Large intestine (tissue), 3 donors: Measurements from ENCODE around the gene PLPP6. TPM values are rescaled to one million over a fixed set of nuclear protein-coding genes. Genes with fewer than 3 reads are reported as not detected.

Experiments used
- DNase-seq, 2 donors: peaks; one replicate each; pipeline versions ENCODE4 v3.0.0 to v3.0.0-alpha.2; 2013
- H3K27ac ChIP-seq: one replicate; pipeline ENCODE4 v1.5.1; 2013; ENCODE audit warnings: low read length
- H3K27me3 ChIP-seq: 2 replicates; pipeline ENCODE4 v1.6.1; 2013; ENCODE audit warnings: low read length; ENCODE audit not compliant: control insufficient read depth, insufficient read depth
- H3K36me3 ChIP-seq: 2 replicates; pipeline ENCODE4 v1.6.1; 2013; ENCODE audit warnings: low read length; ENCODE audit not compliant: control insufficient read depth, insufficient read depth
- H3K4me1 ChIP-seq: one replicate; pipeline ENCODE4 v1.6.1; 2013; ENCODE audit warnings: low read length; ENCODE audit not compliant: control insufficient read depth, insufficient read depth
- H3K4me3 ChIP-seq: one replicate; pipeline ENCODE4 v1.5.1; 2013; ENCODE audit warnings: low read length
- H3K9me3 ChIP-seq: one replicate; pipeline ENCODE4 v1.6.1; 2013; ENCODE audit warnings: mild to moderate bottlenecking, low read depth, low read length, moderate library complexity; ENCODE audit not compliant: control insufficient read depth
- WGBS: methylation state at CpG from one replicate; pipeline ENCODE4 v1.1.5; 2013; ENCODE audit warnings: low lambda C conversion rate; ENCODE audit not compliant: insufficient coverage; 5-methylcytosine and 5-hydroxymethylcytosine counted together
- polyA plus RNA-seq: library from polyadenylated mRNA; unstranded; fragments of 120-200 nt; gene quantifications from one replicate; pipeline ENCODE4 v1.2.1, GENCODE V29; 2013

Gene PLPP6
- polyA plus RNA-seq, 1 donor, result 17.8 TPM

DNA sequence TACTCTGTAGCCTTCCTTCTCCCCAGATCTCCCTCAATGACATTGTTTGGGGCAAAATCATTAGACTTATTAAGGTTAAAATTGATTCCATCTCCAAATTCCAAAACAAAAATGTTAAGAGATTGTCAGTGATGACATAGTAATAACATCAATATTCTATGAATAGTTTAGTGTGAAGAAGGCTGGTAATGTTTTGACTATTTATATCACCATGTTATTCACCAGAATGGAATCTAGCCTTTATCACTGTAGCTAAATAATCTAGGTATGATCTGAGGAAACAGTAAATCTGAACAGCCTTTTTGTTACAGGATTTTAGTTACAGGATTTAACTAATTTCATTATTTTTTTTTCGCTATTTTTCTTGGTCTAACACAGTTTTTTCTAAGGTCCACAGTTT is 929 bp upstream of the PLPP6 start:
- Histone ChIP-seq H3K36me3 (peaks cover under 1% of the 10 kb centered on the region), H3K27me3 (no peaks in the 10 kb centered on the region), H3K9me3 (no peaks in the 10 kb centered on the region), H3K4me3 (no peak overlapping the region), H3K4me1 (peaks cover 21% of the 10 kb centered on the region), H3K27ac (no peak overlapping the region)
- WGBS, result no CpG with 5 or more reads among the region's 1 CpG
- no peak for DNase-seq

DNA sequence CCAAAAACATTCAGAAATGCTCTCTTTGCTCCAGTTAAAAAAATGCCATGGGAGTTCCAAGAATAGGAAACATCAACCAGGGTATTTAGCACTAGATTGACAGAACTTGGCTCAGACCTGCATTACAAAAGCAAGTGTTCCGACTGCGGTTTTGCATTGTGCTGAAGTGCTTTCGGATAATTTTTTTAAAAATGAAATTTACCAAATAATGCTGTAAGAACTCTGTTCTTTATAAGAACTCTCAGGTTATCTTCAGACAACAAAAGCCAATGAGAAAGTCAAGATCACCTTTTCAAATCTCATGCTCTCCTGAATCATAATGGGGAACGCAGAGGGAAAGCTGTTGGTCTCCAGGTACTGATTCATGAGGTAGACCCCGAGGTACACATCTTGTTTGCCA is 483 bp upstream of the PLPP6 start:
- Histone ChIP-seq H3K4me1 (peaks cover 21% of the 10 kb centered on the region), H3K4me3 (peak overlapping the region; percentile 73), H3K36me3 (no peaks in the 10 kb centered on the region), H3K27me3 (no peaks in the 10 kb centered on the region), H3K9me3 (no peaks in the 10 kb centered on the region), H3K27ac (no peak overlapping the region)
- WGBS, result 48% methylated on average over 3 of the region's 5 CpGs
- DNase-seq, result no peak

DNA sequence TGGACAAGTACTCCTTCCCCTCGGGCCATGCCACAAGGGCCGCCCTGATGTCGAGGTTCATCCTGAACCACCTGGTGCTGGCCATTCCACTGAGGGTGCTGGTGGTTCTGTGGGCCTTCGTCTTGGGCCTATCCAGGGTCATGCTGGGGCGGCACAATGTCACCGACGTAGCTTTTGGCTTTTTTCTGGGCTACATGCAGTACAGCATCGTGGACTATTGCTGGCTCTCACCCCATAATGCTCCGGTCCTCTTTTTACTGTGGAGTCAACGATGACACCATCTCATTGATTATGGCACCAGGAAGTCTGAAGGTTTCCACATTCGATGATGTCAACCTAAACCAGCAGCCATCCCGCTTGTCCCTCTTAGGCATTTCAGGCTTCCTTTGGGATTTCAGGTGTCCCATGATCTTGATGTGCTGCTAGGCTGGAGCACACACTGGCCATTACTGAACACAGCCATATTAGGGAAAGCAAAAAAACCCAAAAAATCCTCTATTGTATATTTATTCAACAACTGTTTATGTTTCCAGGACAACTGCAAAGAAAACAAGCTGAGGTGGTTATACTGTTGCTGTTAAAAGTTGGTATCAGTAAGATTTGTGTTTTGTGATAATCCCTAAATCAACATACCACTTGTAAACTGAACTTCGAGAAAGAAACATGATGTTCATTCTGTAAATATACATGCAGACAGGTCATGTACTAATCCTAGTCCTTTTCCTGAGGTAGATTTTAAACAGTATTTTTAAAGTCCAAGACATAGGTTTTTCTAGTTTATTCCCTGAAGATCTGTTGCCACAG is 1.1 kb downstream of the PLPP6 start:
- no peaks in the 10 kb centered on the region for H3K9me3 ChIP-seq
- peak overlapping the region; percentile 73 for H3K4me3 ChIP-seq
- peak; percentile 31 to 77 for DNase-seq
- H3K4me1 ChIP-seq, result peaks cover 21% of the 10 kb centered on the region
- H3K36me3 ChIP-seq, result no peaks in the 10 kb centered on the region
- H3K27me3 ChIP-seq, result no peaks in the 10 kb centered on the region
- no CpG with 5 or more reads among the region's 13 CpGs for WGBS
- H3K27ac ChIP-seq, result peak overlapping the region; percentile 82

DNA sequence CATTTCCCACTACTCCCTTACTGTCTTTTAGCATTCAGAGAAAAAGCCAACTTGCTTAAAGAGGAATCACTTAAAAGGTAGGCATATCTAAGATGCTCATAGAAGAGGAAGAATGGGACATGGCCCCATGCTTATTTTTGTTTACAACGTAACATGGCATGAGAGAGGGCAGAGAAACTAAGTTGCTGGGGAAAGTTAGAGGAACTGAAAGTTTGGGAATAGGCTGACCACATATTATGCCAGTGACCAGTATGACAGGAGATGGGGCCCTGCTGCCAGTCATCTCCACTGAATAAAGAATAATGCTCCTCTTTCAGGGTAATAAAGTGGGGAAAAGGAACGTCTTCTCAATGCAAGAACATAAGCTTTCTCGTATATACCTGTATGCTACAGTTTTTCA is 1.9 kb downstream of the PLPP6 start:
- Histone ChIP-seq H3K4me1 (peaks cover 21% of the 10 kb centered on the region), H3K4me3 (peak overlapping the region; percentile 73), H3K27ac (peak overlapping the region; percentile 82), H3K36me3 (no peaks in the 10 kb centered on the region), H3K9me3 (no peaks in the 10 kb centered on the region), H3K27me3 (no peaks in the 10 kb centered on the region)
- peak in 1 of 2 donors; percentile 15 for DNase-seq
- WGBS, result no CpG with 5 or more reads among the region's 3 CpGs

DNA sequence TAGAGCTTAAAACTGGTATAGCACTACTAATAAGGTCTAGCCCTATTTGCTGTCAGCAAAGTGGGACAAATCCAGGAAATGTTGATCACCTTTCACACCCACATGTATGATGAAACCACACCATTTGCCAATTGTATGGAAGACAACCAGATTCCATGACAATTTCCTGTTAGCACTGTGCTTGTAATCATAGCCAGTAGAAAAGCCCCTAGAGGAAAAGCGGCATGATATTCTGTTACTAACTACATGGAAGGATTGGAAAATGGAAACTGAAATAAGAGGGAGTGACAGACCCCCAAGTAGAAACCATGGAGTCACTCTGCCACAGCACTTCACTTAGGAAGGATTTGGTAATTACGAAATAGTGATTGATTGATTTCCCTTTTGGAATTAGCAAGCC is 3.3 kb downstream of the PLPP6 start:
- 80% methylated on average over 1 of the region's 2 CpGs for WGBS
- Histone ChIP-seq H3K27me3 (no peaks in the 10 kb centered on the region), H3K27ac (peak overlapping the region; percentile 87), H3K4me1 (peaks cover 21% of the 10 kb centered on the region), H3K9me3 (no peaks in the 10 kb centered on the region), H3K36me3 (no peaks in the 10 kb centered on the region), H3K4me3 (peak overlapping the region; percentile 79)
- peak; percentile 33 to 64 for DNase-seq

DNA sequence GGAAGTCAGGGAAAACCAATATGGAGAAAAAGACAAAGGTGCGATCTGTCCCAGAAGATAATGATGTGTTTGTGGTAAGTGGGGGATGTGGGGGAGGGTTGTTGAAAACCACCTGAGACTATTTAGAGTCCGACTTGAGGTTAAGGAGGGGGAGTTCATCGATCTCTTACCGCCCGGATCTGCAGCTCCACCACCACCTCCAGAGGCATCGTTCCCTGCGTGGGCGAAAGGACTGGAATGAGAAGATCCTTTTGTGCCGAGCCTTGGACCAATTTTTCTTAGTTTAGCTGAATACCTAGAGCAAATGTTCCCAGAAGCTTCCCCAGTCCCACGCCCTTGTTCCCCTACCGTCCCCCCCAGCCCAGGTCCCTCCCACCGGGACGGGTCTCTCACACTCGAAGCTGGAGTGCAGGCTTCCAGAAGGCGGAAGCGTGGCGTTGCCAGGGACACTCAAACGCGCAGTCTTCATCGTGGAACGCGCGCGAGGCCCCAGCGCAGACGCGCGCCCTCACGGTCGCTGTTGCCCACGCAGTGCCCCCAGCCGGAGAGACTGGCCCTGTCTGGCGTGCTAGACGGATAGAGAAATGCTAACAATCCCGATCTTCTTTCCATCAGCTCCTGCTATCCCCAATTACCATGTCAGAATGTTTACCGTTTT is 4.1 kb downstream of the PLPP6 start, which contains the start of gene SPATA6L:
Gene SPATA6L (minus strand): TSS at position 439 of the 658 bp plus-strand sequence. CDS start 230 bp downstream, at position 209.
- H3K36me3 ChIP-seq, result no peaks in the 10 kb centered on the region
- peak within 1 kb of the TSS; percentile 87 for H3K27ac ChIP-seq
- no peaks in the 10 kb centered on the region for H3K9me3 ChIP-seq
- peaks cover 21% of the 10 kb centered on the region for H3K4me1 ChIP-seq
- 0% methylated on average over 1 of the region's 36 CpGs for WGBS
- peak within 1 kb of the TSS; percentile 79 for H3K4me3 ChIP-seq
- DNase-seq, result peak; percentile 72 to 85
- H3K27me3 ChIP-seq, result no peaks in the 10 kb centered on the region

DNA sequence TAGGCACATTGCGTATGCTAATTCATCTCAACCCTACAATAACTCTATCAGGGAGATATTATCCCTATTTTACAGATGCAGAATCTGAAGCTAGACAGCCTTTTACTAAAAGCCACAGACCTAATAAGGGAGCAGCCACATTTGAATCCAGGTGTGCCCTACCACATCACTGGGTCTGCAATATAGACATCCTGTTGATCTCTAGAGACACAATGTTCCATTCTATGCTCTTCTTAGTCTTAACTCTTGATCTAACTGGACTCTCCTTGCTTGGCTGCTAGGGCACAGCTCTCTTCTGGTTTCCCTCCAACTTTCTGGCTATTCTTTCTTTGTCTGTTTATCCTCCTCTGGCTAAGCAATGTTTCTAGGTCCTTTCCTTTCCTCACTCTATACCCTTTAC is 5.6 kb downstream of the PLPP6 start:
- no peak for DNase-seq
- Histone ChIP-seq H3K9me3 (no peaks in the 10 kb centered on the region), H3K27me3 (no peaks in the 10 kb centered on the region), H3K27ac (no peak overlapping the region), H3K4me1 (peaks cover 15% of the 10 kb centered on the region), H3K36me3 (no peaks in the 10 kb centered on the region), H3K4me3 (no peak overlapping the region)
- no CpG with 5 or more reads among the region's 1 CpG for WGBS

DNA sequence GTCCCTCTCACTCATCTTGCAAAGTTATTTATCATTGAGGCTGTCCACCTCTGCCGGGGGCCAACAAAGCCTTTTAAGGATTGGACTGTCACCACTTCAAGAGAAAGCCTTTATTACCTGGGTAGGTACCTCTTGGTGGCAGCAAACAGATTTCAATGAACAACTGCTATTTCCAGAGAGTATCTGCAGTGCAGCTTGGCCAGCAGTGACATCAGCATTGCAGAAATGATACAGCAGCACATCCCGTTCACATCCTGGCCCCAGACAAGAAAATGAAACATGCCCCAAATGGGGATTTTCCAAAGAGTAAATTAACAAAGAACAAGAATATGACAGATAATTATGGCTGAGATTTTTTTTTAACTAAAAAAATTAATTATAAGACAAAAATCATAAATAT is 6.5 kb downstream of the PLPP6 start:
- Histone ChIP-seq H3K27ac (no peak overlapping the region), H3K36me3 (no peaks in the 10 kb centered on the region), H3K4me1 (peaks cover 9% of the 10 kb centered on the region), H3K4me3 (no peak overlapping the region), H3K9me3 (no peaks in the 10 kb centered on the region), H3K27me3 (no peaks in the 10 kb centered on the region)
- WGBS, result no CpG with 5 or more reads among the region's 2 CpGs
- no peak for DNase-seq

DNA sequence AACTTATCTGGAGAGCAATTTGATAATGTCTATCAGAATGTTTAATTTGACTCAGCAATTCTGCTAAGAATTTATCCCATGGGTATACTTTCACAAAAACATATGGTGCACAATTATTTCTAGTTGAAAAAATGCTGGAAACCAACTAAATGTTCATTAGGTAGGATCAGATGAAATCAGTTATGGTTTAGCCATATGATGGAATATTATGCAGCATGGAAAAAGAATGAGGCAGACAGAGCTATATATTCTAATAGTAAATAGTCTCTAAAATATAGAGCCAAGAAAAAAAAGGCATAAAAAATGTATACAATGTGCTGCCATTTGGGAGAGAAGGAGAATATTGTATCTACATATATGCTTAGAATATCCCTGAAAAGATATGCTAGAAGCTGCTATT is 7.8 kb downstream of the PLPP6 start:
- Histone ChIP-seq H3K27ac (no peak overlapping the region), H3K36me3 (no peaks in the 10 kb centered on the region)
- DNase-seq, result no peak

DNA sequence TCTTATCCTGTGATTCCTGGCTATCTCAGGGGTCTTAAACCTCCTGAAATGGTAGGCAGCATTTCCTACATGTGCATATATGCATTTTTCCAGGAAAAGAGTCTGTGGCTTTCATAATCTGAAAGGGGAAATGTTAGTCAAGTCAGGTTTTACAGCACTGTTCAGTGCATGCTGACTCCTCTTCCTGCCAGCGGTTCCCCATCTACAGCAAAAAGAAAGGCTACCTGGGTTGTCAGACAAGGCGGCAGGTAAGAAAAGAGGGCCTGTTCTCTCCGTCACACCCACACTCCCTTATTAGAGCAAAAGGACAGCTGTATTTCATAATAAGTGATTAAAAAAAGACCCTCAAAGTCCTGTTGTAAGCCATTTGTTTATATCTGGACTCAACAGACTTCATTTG is 8.5 kb downstream of the PLPP6 start:
- Histone ChIP-seq H3K4me1 (no peaks in the 10 kb centered on the region), H3K9me3 (no peaks in the 10 kb centered on the region), H3K27me3 (no peaks in the 10 kb centered on the region), H3K4me3 (no peak overlapping the region), H3K36me3 (no peaks in the 10 kb centered on the region), H3K27ac (no peak overlapping the region)
- DNase-seq, result no peak
- WGBS, result no CpG with 5 or more reads among the region's 3 CpGs

More for the DNA sequence above, 7.8 kb downstream of the PLPP6 start:
- Histone ChIP-seq H3K9me3 (no peaks in the 10 kb centered on the region), H3K4me1 (no peaks in the 10 kb centered on the region), H3K4me3 (no peak overlapping the region), H3K27me3 (no peaks in the 10 kb centered on the region)
